Measurements from ENCODE around the gene DOCK9. TPM values are rescaled to one million over a fixed set of nuclear protein-coding genes. Genes with fewer than 3 reads are reported as not detected.

Gene DOCK9
- total RNA-seq, 4 donors from 2014 or later = 127 to 191 (median 154) TPM

GRCh38 chr13:98792785-98793495 is 184.9 kb downstream of the DOCK9 start:
- H3K4me3 ChIP-seq = no peak overlapping the region
- H3K27ac ChIP-seq (replicated peaks in 1 of 4) = no peak overlapping the region
- H3K9me3 ChIP-seq = no peaks in the 10 kb centered on the region
- intact Hi-C loops (cut with DNase I) = no loop called here
- DNase-seq (ENCODE audit: extremely low spot score) = no peak
- TF ChIP-seq POLR2A (IDR thresholded peaks at IDR 0.05; ENCODE audit: low read depth) (no peak), CTCF (IDR thresholded peaks at IDR 0.05) (no peak), POLR2AphosphoS5 (IDR thresholded peaks at IDR 0.05) (no peak), EP300 (IDR thresholded peaks at IDR 0.05) (no peak)
- H3K27me3 ChIP-seq = peaks cover 0 to 10% (median 0%) of the 10 kb centered on the region in 4 donors
- H3K36me3 ChIP-seq = peaks cover 49 to 59% (median 57%) of the 10 kb centered on the region in 4 donors
- H3K4me1 ChIP-seq = no peaks in the 10 kb centered on the region
- WGBS = 90% methylated on average over 11 of the region's 11 CpGs

- no peak for DNase-seq (ENCODE audit: extremely low spot score)
- 95% methylated on average over 9 of the region's 9 CpGs for WGBS
- intact Hi-C loops (cut with DNase I) = no loop called here
Observed at GRCh38 chr13:98792321-98792720, 185.5 kb downstream of the DOCK9 start.

GRCh38 chr13:98791611-98792010 is 186.3 kb downstream of the DOCK9 start:
- DNase-seq (ENCODE audit: extremely low spot score) = no peak
- WGBS = 92% methylated on average over 7 of the region's 7 CpGs
- Histone ChIP-seq H3K27me3 (peaks cover 0 to 14% (median 0%) of the 10 kb centered on the region in 4 donors), H3K9me3 (no peaks in the 10 kb centered on the region), H3K36me3 (peaks cover 35 to 46% (median 44%) of the 10 kb centered on the region in 4 donors), H3K27ac (replicated peaks in 1 of 4) (no peak overlapping the region), H3K4me3 (no peak overlapping the region), H3K4me1 (no peaks in the 10 kb centered on the region)
- intact Hi-C loops (cut with DNase I) = no loop called here
- TF ChIP-seq POLR2A (IDR thresholded peaks at IDR 0.05; ENCODE audit: low read depth) (no peak), EP300 (IDR thresholded peaks at IDR 0.05) (no peak), CTCF (IDR thresholded peaks at IDR 0.05) (no peak), POLR2AphosphoS5 (IDR thresholded peaks at IDR 0.05) (no peak)

More at GRCh38 chr13:98792321-98792720, 185.5 kb downstream of the DOCK9 start:
- H3K4me3 ChIP-seq = no peak overlapping the region
- TF ChIP-seq CTCF (IDR thresholded peaks at IDR 0.05) (no peak), EP300 (IDR thresholded peaks at IDR 0.05) (no peak), POLR2A (IDR thresholded peaks at IDR 0.05; ENCODE audit: low read depth) (no peak)
- no peaks in the 10 kb centered on the region for H3K9me3 ChIP-seq
- H3K4me1 ChIP-seq = no peaks in the 10 kb centered on the region
- H3K27me3 ChIP-seq = peaks cover 0 to 14% (median 0%) of the 10 kb centered on the region in 4 donors
- H3K36me3 ChIP-seq = peaks cover 42 to 53% (median 51%) of the 10 kb centered on the region in 4 donors
- H3K27ac ChIP-seq (replicated peaks in 1 of 4) = no peak overlapping the region

GRCh38 chr13:98787996-98788395 is 189.9 kb downstream of the DOCK9 start:
- Histone ChIP-seq H3K27me3 (peaks cover 0 to 14% (median 0%) of the 10 kb centered on the region in 4 donors), H3K4me1 (no peaks in the 10 kb centered on the region), H3K4me3 (no peak overlapping the region), H3K9me3 (no peaks in the 10 kb centered on the region), H3K36me3 (peaks cover 4 to 13% (median 10%) of the 10 kb centered on the region in 4 donors), H3K27ac (replicated peaks in 1 of 4) (no peak overlapping the region)
- intact Hi-C loops (cut with DNase I) = no loop called here
- DNase-seq (ENCODE audit: extremely low spot score) = no peak
- whole genome bisulfite sequencing = 92% methylated on average over 9 of the region's 9 CpGs
- TF ChIP-seq POLR2AphosphoS5 (IDR thresholded peaks at IDR 0.05) (no peak), CTCF (IDR thresholded peaks at IDR 0.05) (no peak), EP300 (IDR thresholded peaks at IDR 0.05) (no peak), POLR2A (IDR thresholded peaks at IDR 0.05; ENCODE audit: low read depth) (no peak)

Measured in esophagus muscularis mucosa (tissue), 4 donors.